Lower leg skin (tissue), 3 donors: ENCODE results near the gene NUMB.

Source experiments
- CTCF ChIP-seq, 3 donors: fragments of 450-650 bp; IDR thresholded peaks; one replicate each; pipeline ENCODE4 v1.5.1; 2016; ENCODE audit warnings: antibody characterized with exemption in 3 of 3, mild to moderate bottlenecking in 3 of 3, moderate library complexity in 2 of 3
- POLR2A ChIP-seq, 2 donors: fragments of 450-650 bp; IDR thresholded peaks; one replicate each; pipeline ENCODE4 v1.6.1; 2016 to 2017; ENCODE audit warnings: antibody characterized with exemption in 2 of 2, mild to moderate bottlenecking in 1 of 2, moderate library complexity in 1 of 2

DNA sequence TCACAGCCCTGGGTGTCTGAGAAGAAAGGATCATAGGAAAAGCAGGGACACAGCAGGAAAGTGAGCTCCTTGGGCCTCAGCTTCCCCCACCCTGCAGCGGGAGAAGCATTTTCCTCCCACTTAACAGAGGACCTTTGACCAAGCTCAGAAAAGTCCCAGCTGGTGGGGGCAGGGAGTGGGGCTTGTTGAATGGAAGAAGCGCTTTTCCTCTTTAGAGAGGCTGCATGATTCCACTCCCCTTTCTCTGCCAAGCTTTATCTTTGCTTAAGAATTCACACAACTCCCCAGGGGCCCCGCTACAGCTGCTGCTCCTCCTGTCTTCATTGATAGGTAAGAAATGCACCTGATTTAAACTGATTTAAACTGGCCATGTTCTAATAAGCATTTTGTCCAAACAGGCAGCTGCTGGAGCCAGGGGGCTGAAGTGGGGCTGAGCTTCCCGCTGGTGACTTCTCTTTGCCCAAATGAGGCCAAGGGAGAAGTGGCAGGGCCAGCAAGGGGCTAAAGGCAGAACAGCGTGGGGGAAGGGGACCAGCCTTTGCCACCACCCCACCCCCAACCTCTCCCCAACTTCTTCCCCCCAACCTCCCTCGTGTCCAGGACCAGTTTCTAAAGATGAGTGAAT, 222.7 kb downstream of the NUMB start:
- TF ChIP-seq CTCF (IDR thresholded peaks at IDR 0.05) (no peak), POLR2A (IDR thresholded peaks at IDR 0.05) (no peak)
